HCT116 (cell line): ENCODE measurements around the gene ADAM8. TPM values are rescaled to one million over a fixed set of nuclear protein-coding genes. Genes with fewer than 3 reads are reported as not detected.

ENCODE experiments used
- ATAC-seq: fragments of 200-7000 bp; cut with Tn5 transposase; 2 replicates; pipeline ENCODE4 v1.9.1; 2020; ENCODE audit warnings: mild to moderate bottlenecking, moderate library complexity
- BruUV-seq: library from RNA; stranded (reverse); fragments of 400-500 nt; replicated peaks from 2 replicates; lab custom pipeline; 2021; lab: Mats Ljungman, UMichigan
- CTCF ChIA-PET: fragments of 300-600 bp; sonication (Branson Sonifier 250); formaldehyde crosslinking; loops from one replicate; lab custom pipeline; 2021; ENCODE audit warnings: antibody characterized with exemption; lab: Charles Lee
- POLR2A ChIA-PET: fragments of 300-600, 350-600 bp; sonication (Branson Sonifier 250); formaldehyde crosslinking; loops from one replicate; lab custom pipeline; 2021; ENCODE audit warnings: antibody characterized with exemption; lab: Charles Lee
- RAD21 ChIA-PET, 2 experiments: fragments of 300-600 bp; sonication (Branson Sonifier 250); formaldehyde crosslinking; loops; one replicate each; lab custom pipeline; 2023; ENCODE audit warnings: low total read pairs in 2 of 2; ENCODE audit not compliant: uncharacterized antibody in 2 of 2, unreplicated experiment in 2 of 2, low non-redundant PET in 1 of 2; lab: Charles Lee
- DNase-seq: peaks from one replicate; pipeline ENCODE4 v3.0.0-alpha.2; 2010; ENCODE audit warnings: low read depth, low spot score
- H2AFZ ChIP-seq: fragments of 200-600 bp; shearing (Covaris generic), sonication (generic); 2 replicates; pipeline ENCODE4 v1.6.1; 2017; ENCODE audit warnings: low read depth, mixed run types, mixed read lengths, antibody characterized with exemption, low read length; ENCODE audit not compliant: poor library complexity, severe bottlenecking
- H3K27ac ChIP-seq: 2 replicates; pipeline ENCODE4 v1.5.1; 2012; ENCODE audit warnings: low read depth, low read length
- H3K27me3 ChIP-seq: fragments of 200-600 bp; sonication (generic); 2 replicates; pipeline ENCODE4 v1.6.1; 2016; ENCODE audit warnings: mixed run types, low read length, mixed read lengths; ENCODE audit not compliant: insufficient read depth
- H3K36me3 ChIP-seq, 2 experiments: fragments of 200-500 bp in 1 of 2; fragments of 200-600 bp in 1 of 2; sonication (Bioruptor generic) in 1 of 2; sonication (generic) in 1 of 2; 2 replicates each; pipeline versions ENCODE4 v1.5.1 to v1.6.1; 2014 to 2016; ENCODE audit warnings: low read length in 2 of 2, inconsistent platforms in 1 of 2, mixed read lengths in 1 of 2, mixed run types in 1 of 2; ENCODE audit not compliant: insufficient read depth in 2 of 2, control insufficient read depth in 1 of 2
- H3K4me1 ChIP-seq, 2 experiments: fragments of 200-600 bp in 1 of 2; sonication (generic) in 1 of 2; 2 replicates each; pipeline versions ENCODE4 v1.5.1 to v1.6.1; 2012 to 2017; ENCODE audit warnings: low read length in 2 of 2, inconsistent platforms in 1 of 2, mild to moderate bottlenecking in 1 of 2, mixed read lengths in 1 of 2, mixed run types in 1 of 2, moderate library complexity in 1 of 2; ENCODE audit not compliant: insufficient read depth in 2 of 2, control insufficient read depth in 1 of 2
- H3K4me2 ChIP-seq: fragments of 200-600 bp; sonication (generic); 2 replicates; pipeline ENCODE4 v1.6.1; 2017; ENCODE audit warnings: mixed run types, low read length, mixed read lengths
- H3K4me3 ChIP-seq, 2 experiments: fragments of 200-600 bp in 1 of 2; sonication (generic) in 1 of 2; replicated peaks in 1 of 2; 2 replicates each; pipeline ENCODE4 v1.5.1; 2011 to 2016; ENCODE audit warnings: low read length in 2 of 2, control low read depth in 1 of 2, low read depth in 1 of 2, mild to moderate bottlenecking in 1 of 2, mixed read lengths in 1 of 2, mixed run types in 1 of 2
- H3K79me2 ChIP-seq: fragments of 200-600 bp; sonication (generic); 2 replicates; pipeline ENCODE4 v1.6.1; 2017; ENCODE audit warnings: mild to moderate bottlenecking, mixed run types, low read length, moderate library complexity, mixed read lengths; ENCODE audit not compliant: insufficient read depth
- H3K9ac ChIP-seq: fragments of 200-600 bp; sonication (generic); 2 replicates; pipeline ENCODE4 v1.6.1; 2016; ENCODE audit warnings: low read length, mixed read lengths
- H3K9me2 ChIP-seq: fragments of 200-600 bp; sonication (generic), shearing (Covaris generic); 2 replicates; pipeline ENCODE4 v1.6.1; 2017; ENCODE audit warnings: mixed run types, mild to moderate bottlenecking, moderate library complexity; ENCODE audit not compliant: insufficient read depth
- H3K9me3 ChIP-seq, 2 experiments: fragments of 200-500 bp in 1 of 2; fragments of 200-600 bp in 1 of 2; sonication (Bioruptor generic) in 1 of 2; sonication (generic) in 1 of 2; 2 replicates each; pipeline ENCODE4 v1.6.1; 2014 to 2017; ENCODE audit warnings: low read length in 2 of 2, mixed read lengths in 2 of 2, inconsistent platforms in 1 of 2, low read depth in 1 of 2, mild to moderate bottlenecking in 1 of 2, mixed run types in 1 of 2, moderate library complexity in 1 of 2; ENCODE audit not compliant: control insufficient read depth in 1 of 2, insufficient read depth in 1 of 2
- H4K20me1 ChIP-seq: fragments of 200-600 bp; sonication (generic), shearing (Covaris generic); 2 replicates; pipeline ENCODE4 v1.6.1; 2017; ENCODE audit warnings: mixed run types, mild to moderate bottlenecking, moderate library complexity; ENCODE audit not compliant: insufficient read depth
- CBX3 ChIP-seq: IDR thresholded peaks from 2 replicates; pipeline ENCODE4 v1.6.1; 2012; ENCODE audit warnings: low read depth
- EGR1 ChIP-seq: IDR thresholded peaks from 2 replicates; pipeline ENCODE4 v1.6.1; 2012; ENCODE audit warnings: low read depth
- ELF1 ChIP-seq: IDR thresholded peaks from 2 replicates; pipeline ENCODE4 v1.6.1; 2012; ENCODE audit warnings: low read depth, borderline replicate concordance
- EZH2 ChIP-seq: fragments of 200-600 bp; sonication (generic); IDR thresholded peaks from 2 replicates; pipeline ENCODE4 v1.6.1; 2017; ENCODE audit warnings: antibody characterized with exemption, mixed run types
- EZH2phosphoT487 ChIP-seq: fragments of 200-600 bp; IDR thresholded peaks from 2 replicates; pipeline ENCODE4 v1.6.1; 2018; ENCODE audit warnings: antibody characterized with exemption, borderline replicate concordance
- FOSL1 ChIP-seq: IDR thresholded peaks from 2 replicates; pipeline ENCODE4 v1.6.1; 2012; ENCODE audit warnings: low read depth
- JUND ChIP-seq: IDR thresholded peaks from 2 replicates; pipeline ENCODE4 v1.6.1; 2012
- POLR2A ChIP-seq: IDR thresholded peaks from 2 replicates; pipeline ENCODE4 v1.7.0; 2011; ENCODE audit warnings: borderline replicate concordance; ENCODE audit not compliant: insufficient read depth, insufficient read length; ENCODE audit errors: extremely low read depth
- RAD21 ChIP-seq: IDR thresholded peaks from 2 replicates; pipeline ENCODE4 v1.6.1; 2012; ENCODE audit warnings: low read depth, mild to moderate bottlenecking
- SP1 ChIP-seq: IDR thresholded peaks from 2 replicates; pipeline ENCODE4 v1.6.1; 2012; ENCODE audit warnings: low read depth
- SRF ChIP-seq: IDR thresholded peaks from 2 replicates; pipeline ENCODE4 v1.6.1; 2012; ENCODE audit warnings: low read depth
- YY1 ChIP-seq: IDR thresholded peaks from 2 replicates; pipeline ENCODE4 v1.6.1; 2011; ENCODE audit warnings: low read length, low read depth, moderate library complexity, mild to moderate bottlenecking; ENCODE audit not compliant: insufficient replicate concordance; ENCODE audit errors: extremely low read depth
- ZNF274 ChIP-seq: fragments of 200-500 bp; sonication (Bioruptor generic); IDR thresholded peaks from 2 replicates; pipeline ENCODE4 v1.6.1; 2014; ENCODE audit warnings: mild to moderate bottlenecking, low read depth, low read length, inconsistent platforms
- intact Hi-C: fragments of 100-400 bp; cut with micrococcal nuclease; formaldehyde crosslinking; loops from 2 replicates; pipeline ENCODE4 v1.10.0; 2022
- total RNA-seq: library from RNA; stranded (reverse); gene quantifications from one replicate; pipeline ENCODE4 v1.2.1, GENCODE V29; 2021; ENCODE audit not compliant: unreplicated experiment
- TF ChIP-seq, protein P1 (sequence below): IDR thresholded peaks from 2 replicates; pipeline ENCODE4 v1.6.1; 2011; ENCODE audit warnings: mild to moderate bottlenecking, low read length, moderate library complexity; ENCODE audit not compliant: insufficient replicate concordance; ENCODE audit errors: extremely low read depth
- TF ChIP-seq, protein P2 (sequence below): IDR thresholded peaks from 2 replicates; pipeline ENCODE4 v1.6.1; 2012; ENCODE audit warnings: low read depth
- TF ChIP-seq, protein P3 (sequence below): IDR thresholded peaks from 2 replicates; pipeline ENCODE4 v1.6.1; 2012
- TF ChIP-seq, protein P4 (sequence below), 3 experiments: fragments of 200-600 bp in 1 of 3; sonication (generic) in 1 of 3; IDR thresholded peaks in 2 of 3; conservative IDR thresholded peaks in 1 of 3; 2 replicates each; pipeline ENCODE4 v1.5.1; 2012 to 2017; ENCODE audit warnings: low read depth in 2 of 3, low read length in 2 of 3, antibody characterized with exemption in 1 of 3, borderline replicate concordance in 1 of 3, control low read depth in 1 of 3, mild to moderate bottlenecking in 1 of 3, mixed read lengths in 1 of 3, mixed run types in 1 of 3, moderate library complexity in 1 of 3; ENCODE audit not compliant: insufficient read depth in 1 of 3
- TF ChIP-seq, protein P5 (sequence below): IDR thresholded peaks from 2 replicates; pipeline ENCODE4 v1.6.1; 2012

ADAM8 gene
- total RNA-seq, 1 experiment from 2014 or later, result 4.1 TPM

DNA sequence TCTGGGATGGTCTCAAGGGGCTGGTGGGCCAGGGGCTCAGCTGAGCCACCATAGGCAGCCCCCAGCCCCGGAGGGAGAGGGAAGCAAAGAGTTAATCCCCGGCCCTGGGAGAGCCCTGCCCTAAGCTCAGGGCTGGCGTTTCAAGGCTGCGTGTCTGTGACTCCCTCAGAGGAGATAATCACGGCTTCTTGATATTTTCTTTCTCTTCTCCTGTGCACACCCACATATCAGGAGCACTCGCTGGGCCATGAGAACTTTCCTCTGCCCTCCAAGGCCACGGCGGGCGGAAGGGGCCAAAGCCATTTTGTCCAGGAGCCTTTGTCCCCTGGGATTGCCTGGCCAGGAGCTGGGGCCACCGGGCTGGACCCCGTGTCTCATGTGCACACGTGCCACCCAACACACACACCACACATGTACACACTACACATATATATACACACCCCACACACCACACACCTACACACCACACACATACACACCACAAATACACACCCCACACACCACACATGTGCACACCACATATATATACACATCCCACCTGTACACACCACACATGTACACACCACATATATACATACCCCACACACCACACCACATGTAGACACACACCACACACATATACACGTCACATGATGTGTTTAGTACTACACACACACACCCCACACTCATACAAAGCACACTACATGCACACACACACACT, 22.1 kb downstream of the ADAM8 start:
- H3K9me3 ChIP-seq, result no peaks in the 10 kb centered on the region
- H3K27ac ChIP-seq, result no peak overlapping the region
- no TSS peak for BruUV-seq
- no peaks in the 10 kb centered on the region for H3K9me2 ChIP-seq
- H3K27me3 ChIP-seq, result no peaks in the 10 kb centered on the region
- intact Hi-C loops, result loop anchor here (5.0 to 10.0 kb wide), 2 partner anchors 312 to 350 kb away; partner anchors contain the start of gene CFAP46
- H3K4me3 ChIP-seq, result no peak overlapping the region
- no peaks in the 10 kb centered on the region for H3K36me3 ChIP-seq
- H3K9ac ChIP-seq, result no peak overlapping the region
- H3K4me2 ChIP-seq, result no peak overlapping the region
- no peaks in the 10 kb centered on the region for H3K79me2 ChIP-seq
- RAD21 ChIA-PET, result no interaction called here
- no peak for ATAC-seq
- DNase-seq, result no peak
- TF ChIP-seq, protein P1, sequence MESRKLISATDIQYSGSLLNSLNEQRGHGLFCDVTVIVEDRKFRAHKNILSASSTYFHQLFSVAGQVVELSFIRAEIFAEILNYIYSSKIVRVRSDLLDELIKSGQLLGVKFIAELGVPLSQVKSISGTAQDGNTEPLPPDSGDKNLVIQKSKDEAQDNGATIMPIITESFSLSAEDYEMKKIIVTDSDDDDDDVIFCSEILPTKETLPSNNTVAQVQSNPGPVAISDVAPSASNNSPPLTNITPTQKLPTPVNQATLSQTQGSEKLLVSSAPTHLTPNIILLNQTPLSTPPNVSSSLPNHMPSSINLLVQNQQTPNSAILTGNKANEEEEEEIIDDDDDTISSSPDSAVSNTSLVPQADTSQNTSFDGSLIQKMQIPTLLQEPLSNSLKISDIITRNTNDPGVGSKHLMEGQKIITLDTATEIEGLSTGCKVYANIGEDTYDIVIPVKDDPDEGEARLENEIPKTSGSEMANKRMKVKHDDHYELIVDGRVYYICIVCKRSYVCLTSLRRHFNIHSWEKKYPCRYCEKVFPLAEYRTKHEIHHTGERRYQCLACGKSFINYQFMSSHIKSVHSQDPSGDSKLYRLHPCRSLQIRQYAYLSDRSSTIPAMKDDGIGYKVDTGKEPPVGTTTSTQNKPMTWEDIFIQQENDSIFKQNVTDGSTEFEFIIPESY, result no peak
- TF ChIP-seq FOSL1 (no peak), SP1 (no peak), JUND (no peak), SRF (no peak), EZH2 (no peak), POLR2A (no peak), YY1 (no peak), ZNF274 (no peak), RAD21 (no peak), EZH2phosphoT487 (no peak), EGR1 (no peak), ELF1 (no peak), CBX3 (no peak)
- TF ChIP-seq, protein P2, sequence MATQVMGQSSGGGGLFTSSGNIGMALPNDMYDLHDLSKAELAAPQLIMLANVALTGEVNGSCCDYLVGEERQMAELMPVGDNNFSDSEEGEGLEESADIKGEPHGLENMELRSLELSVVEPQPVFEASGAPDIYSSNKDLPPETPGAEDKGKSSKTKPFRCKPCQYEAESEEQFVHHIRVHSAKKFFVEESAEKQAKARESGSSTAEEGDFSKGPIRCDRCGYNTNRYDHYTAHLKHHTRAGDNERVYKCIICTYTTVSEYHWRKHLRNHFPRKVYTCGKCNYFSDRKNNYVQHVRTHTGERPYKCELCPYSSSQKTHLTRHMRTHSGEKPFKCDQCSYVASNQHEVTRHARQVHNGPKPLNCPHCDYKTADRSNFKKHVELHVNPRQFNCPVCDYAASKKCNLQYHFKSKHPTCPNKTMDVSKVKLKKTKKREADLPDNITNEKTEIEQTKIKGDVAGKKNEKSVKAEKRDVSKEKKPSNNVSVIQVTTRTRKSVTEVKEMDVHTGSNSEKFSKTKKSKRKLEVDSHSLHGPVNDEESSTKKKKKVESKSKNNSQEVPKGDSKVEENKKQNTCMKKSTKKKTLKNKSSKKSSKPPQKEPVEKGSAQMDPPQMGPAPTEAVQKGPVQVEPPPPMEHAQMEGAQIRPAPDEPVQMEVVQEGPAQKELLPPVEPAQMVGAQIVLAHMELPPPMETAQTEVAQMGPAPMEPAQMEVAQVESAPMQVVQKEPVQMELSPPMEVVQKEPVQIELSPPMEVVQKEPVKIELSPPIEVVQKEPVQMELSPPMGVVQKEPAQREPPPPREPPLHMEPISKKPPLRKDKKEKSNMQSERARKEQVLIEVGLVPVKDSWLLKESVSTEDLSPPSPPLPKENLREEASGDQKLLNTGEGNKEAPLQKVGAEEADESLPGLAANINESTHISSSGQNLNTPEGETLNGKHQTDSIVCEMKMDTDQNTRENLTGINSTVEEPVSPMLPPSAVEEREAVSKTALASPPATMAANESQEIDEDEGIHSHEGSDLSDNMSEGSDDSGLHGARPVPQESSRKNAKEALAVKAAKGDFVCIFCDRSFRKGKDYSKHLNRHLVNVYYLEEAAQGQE, result no peak
- TF ChIP-seq, protein P3, sequence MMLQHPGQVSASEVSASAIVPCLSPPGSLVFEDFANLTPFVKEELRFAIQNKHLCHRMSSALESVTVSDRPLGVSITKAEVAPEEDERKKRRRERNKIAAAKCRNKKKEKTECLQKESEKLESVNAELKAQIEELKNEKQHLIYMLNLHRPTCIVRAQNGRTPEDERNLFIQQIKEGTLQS, result no peak
- TF ChIP-seq, protein P4, sequence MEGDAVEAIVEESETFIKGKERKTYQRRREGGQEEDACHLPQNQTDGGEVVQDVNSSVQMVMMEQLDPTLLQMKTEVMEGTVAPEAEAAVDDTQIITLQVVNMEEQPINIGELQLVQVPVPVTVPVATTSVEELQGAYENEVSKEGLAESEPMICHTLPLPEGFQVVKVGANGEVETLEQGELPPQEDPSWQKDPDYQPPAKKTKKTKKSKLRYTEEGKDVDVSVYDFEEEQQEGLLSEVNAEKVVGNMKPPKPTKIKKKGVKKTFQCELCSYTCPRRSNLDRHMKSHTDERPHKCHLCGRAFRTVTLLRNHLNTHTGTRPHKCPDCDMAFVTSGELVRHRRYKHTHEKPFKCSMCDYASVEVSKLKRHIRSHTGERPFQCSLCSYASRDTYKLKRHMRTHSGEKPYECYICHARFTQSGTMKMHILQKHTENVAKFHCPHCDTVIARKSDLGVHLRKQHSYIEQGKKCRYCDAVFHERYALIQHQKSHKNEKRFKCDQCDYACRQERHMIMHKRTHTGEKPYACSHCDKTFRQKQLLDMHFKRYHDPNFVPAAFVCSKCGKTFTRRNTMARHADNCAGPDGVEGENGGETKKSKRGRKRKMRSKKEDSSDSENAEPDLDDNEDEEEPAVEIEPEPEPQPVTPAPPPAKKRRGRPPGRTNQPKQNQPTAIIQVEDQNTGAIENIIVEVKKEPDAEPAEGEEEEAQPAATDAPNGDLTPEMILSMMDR (IDR thresholded peaks at IDR 0.05 in 2 of 3, conservative IDR thresholded peaks at IDR 0.05 in 1 of 3; ENCODE audit: borderline replicate concordance in 1 of 3, insufficient read depth in 1 of 3, low read depth in 2 of 3, low read length in 2 of 3), result no peak
- TF ChIP-seq, protein P5, sequence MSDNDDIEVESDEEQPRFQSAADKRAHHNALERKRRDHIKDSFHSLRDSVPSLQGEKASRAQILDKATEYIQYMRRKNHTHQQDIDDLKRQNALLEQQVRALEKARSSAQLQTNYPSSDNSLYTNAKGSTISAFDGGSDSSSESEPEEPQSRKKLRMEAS, result no peak
- no peaks in the 10 kb centered on the region for H4K20me1 ChIP-seq
- CTCF ChIA-PET, result no interaction called here
- POLR2A ChIA-PET, result no interaction called here
- H3K4me1 ChIP-seq, result peaks cover 25 to 28% of the 10 kb centered on the region in 2 experiments
- no peak overlapping the region for H2AFZ ChIP-seq
